Epithelial cell of prostate (primary cell): ENCODE data around the gene MYL3.
"Not testable (repeated sequence)": the region's sequence is repeated elsewhere in the genome, so short reads cannot be mapped to it uniquely, and the experiment has no call there.

ENCODE experiments used
- DNase-seq: peaks from one replicate; pipeline ENCODE4 v3.0.0-alpha.2; 2011; ENCODE audit warnings: low read depth, low spot score
- H3K27ac ChIP-seq: fragments of 450-650 bp; 2 replicates; pipeline ENCODE4 v1.5.1; 2017; ENCODE audit warnings: mild to moderate bottlenecking

The MYL3 gene

DNA sequence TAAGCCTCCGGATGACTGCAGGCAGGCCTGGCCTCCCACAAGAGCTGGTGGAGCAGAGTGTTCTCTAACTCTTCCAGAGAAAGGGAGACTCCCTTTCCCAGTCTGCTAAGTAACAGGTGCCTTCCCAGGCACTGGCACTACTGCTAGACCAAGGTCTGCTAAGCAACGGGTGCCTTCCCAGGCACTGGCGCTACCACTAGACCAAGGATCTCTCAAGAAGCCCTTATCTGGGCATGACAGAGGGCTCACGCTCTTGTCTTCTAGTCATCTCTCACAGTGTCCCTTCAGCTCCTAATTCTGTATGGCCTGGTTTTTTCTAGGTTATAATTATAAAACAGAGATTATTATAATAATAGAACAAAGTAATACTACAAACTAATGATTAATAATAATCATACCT, 27.8 kb downstream of the MYL3 start:
- no peak for DNase-seq
- no peak overlapping the region for H3K27ac ChIP-seq

DNA sequence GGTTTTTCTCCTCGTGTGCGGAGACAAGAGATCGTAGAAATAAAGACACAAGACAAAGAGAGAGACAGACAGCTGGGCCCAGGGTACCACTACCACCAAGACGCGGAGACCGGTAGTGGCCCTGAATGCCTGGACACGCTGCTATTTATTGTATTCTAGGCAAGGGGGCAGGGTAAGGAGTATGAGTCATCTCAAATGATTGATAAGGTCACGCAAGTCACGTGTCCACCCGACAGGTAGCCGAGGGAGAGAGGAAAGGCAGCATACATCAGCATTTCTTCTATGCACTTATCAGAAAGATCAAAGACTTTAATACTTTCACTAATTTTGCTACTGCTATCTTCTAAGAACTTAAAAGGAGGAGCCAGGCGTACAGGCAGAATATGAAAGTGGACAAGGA, 28.2 kb downstream of the MYL3 start:
- DNase-seq = no peak
- H3K27ac ChIP-seq = no peak overlapping the region

DNA sequence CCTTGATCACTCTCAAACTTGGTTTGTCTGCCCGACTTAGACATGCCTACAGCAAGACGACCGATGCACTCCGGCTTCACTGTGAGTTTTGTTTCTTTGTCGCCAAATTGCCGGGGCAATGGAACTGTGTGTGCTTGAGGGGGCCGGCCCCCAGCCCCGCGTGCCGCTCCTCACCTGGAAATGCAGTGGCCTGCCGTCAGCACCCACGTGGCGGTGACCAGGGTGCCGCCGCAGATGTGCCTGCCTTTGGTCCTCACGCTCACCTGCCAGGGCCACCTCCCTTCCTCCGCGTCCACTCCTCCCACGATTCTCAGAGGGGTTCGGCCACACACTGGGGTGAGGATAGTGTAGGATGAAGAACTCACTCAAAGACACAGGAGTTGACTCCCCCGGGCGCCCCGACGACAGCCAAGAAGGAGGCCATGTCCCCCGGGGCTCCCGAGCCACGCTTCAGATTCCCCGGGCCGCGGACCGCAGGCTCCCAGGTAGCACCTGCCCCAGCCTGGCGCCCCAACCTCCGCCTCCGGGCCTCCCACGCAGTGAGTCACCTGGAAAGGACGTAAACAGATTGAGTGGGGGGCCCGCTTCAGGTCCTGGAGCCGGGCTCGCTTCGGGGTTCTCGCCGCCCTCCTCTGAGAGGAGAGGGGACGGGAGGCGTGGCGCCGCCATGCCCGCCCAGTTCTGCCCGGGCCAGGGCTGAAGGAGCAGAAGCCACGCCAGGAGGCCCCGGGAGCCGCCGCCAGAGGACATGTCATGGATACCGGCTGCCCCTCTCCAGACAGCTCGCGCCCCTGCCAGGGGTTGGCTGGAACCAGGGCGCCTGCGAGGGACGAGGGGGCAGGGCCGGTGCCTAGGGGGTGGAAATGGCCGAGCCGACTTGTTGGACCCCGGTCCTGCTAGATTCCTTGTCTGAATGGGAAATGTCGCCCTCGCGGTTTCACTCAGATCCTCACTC, 29.6 kb downstream of the MYL3 start:
- no peak for DNase-seq
- H3K27ac ChIP-seq = no peak overlapping the region

DNA sequence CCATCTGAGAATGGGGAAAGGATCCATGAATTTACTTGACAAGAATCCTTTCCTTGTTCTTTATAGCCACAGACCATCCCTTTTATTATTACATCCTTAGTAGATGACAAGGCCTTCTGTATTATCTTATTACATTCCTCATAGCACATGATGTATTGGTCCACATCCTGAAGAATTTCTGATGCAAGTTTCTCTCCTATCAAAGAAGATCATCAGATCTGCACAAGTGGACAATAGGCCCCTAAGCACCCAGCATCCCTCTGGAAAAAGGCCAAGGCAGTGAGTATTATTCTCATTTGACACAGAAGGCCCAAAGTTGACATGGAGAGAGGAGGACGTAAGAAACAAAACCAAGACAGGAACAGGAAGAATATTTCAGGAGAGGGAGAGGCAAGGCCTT, 31.4 kb downstream of the MYL3 start:
- no peak for DNase-seq
- no peak overlapping the region for H3K27ac ChIP-seq

DNA sequence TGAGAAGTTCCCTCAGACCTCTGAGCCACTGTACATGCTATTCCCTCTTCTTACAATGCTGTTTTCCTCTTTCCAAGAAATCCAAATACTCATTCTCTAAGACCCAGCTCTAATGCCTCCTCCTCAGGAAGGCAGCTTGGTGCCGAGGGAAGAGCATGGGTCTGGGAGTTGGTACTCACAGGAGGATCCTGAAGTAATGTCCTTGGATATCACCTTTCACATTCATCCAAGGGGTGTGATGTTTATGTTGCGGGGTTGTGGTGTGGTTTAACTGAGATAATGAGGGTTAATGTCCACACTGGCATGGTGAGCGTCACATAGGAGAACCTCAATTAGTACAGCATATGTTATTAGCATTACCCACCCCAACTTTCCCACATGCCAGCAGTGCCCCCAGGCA, 31.9 kb downstream of the MYL3 start:
- H3K27ac ChIP-seq = no peak overlapping the region
- no peak for DNase-seq

DNA sequence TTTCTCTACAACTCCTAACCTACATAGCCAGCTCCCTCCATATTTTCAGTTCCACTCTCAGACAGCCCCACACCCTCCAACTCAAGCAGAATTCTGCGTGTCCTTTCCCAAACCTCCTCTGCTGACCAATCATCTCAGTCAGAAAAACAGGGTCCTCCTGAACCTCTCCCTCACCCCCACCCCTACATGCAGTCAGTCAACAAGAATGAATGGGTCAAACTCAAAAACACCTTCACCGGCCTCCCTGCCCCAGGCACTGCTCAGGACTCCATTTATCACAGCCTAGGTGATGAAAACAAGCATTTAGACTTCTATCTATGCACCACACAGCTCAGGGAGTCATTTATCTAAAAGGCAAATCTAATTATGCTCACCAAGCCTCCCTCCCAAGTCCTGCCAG, 32.4 kb downstream of the MYL3 start:
- DNase-seq = no peak
- no peak overlapping the region for H3K27ac ChIP-seq

DNA sequence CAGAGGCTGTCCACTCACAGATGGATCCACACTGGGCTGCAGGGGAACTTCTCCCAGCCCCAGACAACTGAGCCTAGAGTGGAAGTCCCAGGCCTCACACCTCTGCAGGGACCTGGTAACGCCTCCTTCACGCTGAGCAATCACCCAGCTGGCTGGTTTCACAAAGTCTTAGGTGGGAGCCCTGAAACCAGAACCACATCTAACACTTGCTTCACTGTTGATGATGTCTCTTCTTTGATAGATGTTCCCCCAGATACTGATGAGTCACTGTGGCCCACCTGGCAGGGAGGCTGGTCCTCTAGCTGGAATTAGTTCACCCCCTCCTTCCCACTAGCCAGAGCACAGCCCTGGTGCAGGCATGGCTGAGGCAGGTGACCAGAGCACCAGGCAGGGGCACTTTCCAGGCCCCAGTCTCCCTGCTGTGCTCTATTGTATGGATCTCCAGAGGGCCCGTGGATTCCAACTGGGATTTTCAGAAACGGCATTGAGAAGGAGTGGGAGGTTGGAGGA, 33.5 kb downstream of the MYL3 start:
- no peak for DNase-seq
- H3K27ac ChIP-seq = no peak overlapping the region

DNA sequence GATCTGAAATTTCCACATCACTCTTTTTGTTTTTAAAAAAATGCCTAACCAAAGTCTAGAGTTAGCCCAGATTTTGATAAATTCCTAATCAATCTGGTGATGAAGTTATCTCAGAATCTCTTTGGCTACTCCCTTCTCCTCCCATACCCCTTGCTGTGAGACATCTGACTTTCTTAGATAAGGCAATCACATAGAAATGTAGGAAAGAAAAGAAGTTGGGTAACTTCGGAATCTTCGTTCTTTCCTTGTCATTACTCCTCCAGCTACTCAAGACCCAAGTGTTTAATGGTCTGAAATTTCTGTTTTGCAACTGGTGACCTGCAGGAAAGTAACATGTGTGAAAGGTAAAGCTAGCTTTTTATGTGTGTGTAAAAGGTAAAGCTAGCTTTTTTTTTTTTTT, 37.8 kb downstream of the MYL3 start:
- DNase-seq = no peak
- no peak overlapping the region for H3K27ac ChIP-seq

DNA sequence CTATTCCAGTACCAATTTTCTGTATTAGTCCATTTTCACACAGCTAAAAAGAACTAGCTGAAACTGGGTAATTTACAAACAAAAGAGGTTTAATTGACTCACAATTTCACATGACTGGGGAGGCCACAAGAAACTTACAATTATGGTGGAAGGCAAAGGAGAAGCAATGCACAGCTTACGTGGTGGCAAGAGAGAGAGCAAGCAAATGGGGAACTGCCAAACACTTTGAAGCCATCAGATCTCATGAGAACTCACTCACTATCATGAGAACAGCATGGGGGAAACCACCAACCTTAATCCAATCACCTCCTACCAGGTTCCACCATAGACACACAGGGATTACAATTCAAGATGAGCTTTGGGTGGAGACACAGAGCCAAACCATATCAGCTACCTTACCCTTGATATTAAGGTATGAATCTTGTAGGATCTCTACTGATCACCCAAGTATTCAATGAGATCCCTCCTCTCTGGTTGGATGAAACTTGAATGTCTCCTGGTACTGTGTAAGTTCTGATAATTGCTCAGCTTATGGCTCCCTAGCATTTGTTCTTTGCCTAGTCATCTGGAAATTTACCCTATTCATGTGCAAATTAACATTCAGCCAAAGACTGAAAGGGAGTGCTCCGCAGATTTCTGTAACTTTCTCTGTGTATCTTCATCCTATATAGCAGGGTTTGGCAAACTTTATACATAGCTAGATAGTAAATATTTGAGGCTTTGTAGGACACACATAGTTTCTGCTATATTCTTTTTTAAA, 38.9 kb downstream of the MYL3 start:
- no peak overlapping the region for H3K27ac ChIP-seq
- DNase-seq = no peak

DNA sequence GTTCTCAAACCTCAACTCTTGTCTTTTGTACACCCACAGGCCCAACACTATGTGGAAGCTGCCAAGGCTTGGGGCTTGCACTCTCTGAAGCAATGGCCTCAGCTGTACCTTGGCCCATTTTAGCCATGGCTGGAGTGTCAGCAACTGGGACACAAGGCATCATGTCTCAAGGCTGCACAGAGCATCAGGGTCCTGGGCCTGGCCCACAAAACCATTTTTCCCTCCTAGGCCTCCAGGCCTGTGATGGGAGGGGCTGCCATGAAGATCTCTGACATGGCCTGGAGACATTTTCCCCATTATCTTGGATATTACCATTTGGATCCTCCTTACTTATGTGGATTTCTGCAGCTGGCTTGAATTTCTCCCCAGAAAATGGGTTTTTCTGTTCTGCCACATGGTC, 39.9 kb downstream of the MYL3 start:
- DNase-seq, H3K27ac ChIP-seq: not testable (repeated sequence)

DNA sequence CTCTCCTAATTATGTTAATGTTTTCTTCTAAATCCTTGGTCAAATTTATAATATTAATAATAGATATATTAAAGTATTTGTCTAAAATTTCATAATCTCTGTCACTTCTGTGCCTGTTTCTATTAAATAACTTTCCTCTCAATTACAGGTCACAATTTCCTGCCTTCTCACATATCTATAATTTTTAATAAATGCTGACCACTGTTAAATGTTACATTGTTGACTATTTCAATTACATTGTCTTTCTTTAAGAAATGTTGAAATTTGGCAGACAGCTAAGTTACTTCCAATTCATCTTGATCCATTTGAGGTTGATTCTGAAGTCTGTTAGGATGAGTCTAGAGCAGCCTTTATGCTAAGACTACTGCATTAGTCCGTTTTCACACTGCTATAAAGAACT, 41.7 kb downstream of the MYL3 start:
- no peak for DNase-seq
- H3K27ac ChIP-seq = no peak overlapping the region

DNA sequence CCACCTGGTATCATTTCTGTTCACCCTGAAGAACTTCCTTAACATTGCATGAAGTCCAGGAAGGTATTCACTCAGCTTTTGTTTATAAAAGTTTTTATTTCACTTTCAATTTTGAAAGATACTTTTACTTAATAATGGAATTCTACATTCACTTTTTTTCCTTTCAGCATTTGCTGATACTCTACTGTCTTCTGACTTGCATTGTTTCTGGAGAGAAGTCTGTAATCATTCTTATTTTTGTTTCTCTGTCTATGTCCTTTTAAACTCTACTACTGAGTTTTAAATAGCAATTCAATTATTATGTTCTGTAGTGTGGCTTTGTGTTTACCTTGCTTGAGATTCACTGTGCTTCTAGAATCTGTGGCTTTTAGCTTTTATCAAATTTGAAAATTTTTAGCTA, 42.4 kb downstream of the MYL3 start:
- DNase-seq = no peak
- H3K27ac ChIP-seq = no peak overlapping the region

DNA sequence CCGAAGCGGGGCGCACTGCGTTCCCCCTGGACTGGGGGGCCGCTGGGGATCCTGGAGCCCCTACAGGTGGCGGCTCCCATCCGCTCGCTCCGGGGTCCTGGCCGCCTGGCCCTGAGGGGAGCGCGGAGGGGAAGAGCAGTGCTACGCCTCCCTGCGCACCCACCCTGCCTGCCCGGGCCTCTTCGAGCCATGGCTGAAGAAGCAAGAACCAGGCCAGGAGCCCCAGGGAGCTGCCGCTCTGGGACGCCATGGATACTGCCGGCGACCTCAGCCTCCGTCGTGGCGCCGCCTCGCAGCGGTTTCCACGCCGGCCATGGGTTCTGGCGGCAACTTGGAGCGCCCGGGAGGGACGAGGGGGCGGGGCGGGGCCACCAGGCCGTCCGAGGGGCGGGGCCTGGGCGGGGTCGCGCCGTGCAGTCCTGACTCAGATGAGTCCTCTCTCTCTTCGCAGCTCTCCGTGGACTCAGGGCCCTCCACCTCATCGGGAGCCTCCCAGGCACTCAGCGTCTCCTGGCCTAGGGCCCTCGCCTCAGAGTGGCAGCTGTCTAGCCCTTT, 50.9 kb downstream of the MYL3 start:
- no peak for DNase-seq
- H3K27ac ChIP-seq = no peak overlapping the region

DNA sequence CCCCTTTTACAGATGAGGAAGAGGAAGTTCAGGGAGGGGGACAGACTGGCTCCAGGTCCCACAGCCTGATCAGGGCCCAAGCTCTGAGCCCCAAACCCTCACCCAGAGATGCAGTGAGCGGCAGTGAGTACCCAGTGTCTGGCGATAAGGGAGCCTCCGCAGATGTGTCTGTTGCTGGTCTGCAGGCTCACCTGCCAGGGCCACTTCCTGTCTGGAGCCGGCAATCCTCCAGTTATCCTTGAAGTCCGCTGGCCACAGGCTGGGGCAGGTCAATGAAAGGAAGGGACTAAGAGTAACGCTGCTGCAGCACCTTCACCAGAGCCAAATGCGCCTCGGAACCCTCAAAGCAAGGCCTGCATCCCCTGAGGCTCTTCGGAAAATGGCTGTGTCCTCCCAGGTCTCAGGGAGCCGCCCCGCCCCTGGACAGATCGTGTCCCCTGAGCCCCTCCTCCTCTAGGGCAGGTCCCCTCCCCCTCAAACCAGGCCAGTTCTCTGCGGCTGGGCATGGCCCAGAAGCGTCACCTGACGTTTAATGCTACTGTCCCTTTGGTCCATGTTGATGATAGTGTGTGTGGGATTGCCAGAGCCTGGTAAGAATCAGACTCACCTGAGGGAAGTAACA, 51.5 kb downstream of the MYL3 start:
- DNase-seq = no peak

DNA sequence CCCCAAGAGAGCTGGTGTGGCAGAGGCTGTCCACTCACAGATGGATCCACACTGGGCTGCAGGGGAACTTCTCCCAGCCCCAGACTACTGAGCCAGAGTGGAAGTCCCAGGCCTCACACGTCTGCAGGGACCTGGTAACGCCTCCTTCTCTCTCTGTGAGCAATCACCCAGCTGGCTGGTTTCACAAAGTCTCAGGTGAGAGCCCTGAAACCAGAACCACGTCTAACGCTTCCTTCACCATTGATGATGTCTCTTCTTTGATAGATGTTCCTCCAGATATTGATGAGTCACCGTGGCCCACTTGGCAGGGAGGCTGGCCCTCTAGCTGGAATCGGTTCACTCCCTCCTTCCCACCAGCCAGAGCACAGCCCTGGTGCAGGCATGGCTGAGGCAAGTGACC, 54.5 kb downstream of the MYL3 start:
- not testable (repeated sequence) for H3K27ac ChIP-seq, DNase-seq

More for the DNA sequence above, 51.5 kb downstream of the MYL3 start:
- no peak overlapping the region for H3K27ac ChIP-seq
